ENCODE data around the gene LMCD1. TPM values are rescaled to one million over a fixed set of nuclear protein-coding genes. Genes with fewer than 3 reads are reported as not detected.

LMCD1 gene
- total RNA-seq, 2 donors from 2014 or later = 1.3 to 2.5 TPM

DNA sequence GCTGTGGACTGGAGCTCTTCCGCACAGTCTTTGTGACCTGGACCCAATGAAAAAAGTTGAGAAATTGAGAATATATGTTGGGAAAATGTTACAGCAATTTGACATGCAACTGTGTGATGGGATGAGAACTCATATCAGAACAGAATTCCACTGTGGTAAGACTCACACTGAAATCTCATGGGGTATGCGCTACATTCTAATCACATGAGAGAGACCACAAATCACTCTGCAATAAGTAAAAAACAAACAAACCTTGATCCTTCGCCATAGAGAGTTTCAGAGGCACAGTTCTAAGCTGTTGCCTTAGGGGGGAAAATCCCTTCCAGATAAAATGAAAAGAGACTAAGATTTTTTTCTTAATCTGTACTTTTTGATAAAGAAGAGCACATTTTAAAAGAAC is 37.3 kb downstream of the LMCD1 start:
- DNase-seq (ENCODE audit: low spot score in 2 of 2) = no peak
- Mint-ChIP-seq H3K27ac (no peak overlapping the region), H3K36me3 (no peaks in the 10 kb centered on the region), H3K9me3 (no peaks in the 10 kb centered on the region)
- ATAC-seq = no peak

GRCh38 chr3:8539419-8539818 is 37.8 kb downstream of the LMCD1 start:
- no peak overlapping the region for H3K27ac Mint-ChIP-seq
- no peaks in the 10 kb centered on the region for H3K36me3 Mint-ChIP-seq
- ATAC-seq (no peak), DNase-seq (ENCODE audit: low spot score in 2 of 2) (no peak)
- H3K9me3 Mint-ChIP-seq = no peaks in the 10 kb centered on the region

GRCh38 chr3:8540456-8540855 is 38.8 kb downstream of the LMCD1 start:
- no peaks in the 10 kb centered on the region for H3K9me3 Mint-ChIP-seq
- ATAC-seq = no peak

GRCh38 chr3:8541486-8541885 is 39.9 kb downstream of the LMCD1 start:
- no peaks in the 10 kb centered on the region for H3K36me3 Mint-ChIP-seq
- ATAC-seq (no peak), DNase-seq (ENCODE audit: low spot score in 2 of 2) (no peak)
- no peak overlapping the region for H3K27ac Mint-ChIP-seq
- H3K9me3 Mint-ChIP-seq = no peaks in the 10 kb centered on the region

More at GRCh38 chr3:8540456-8540855, 38.8 kb downstream of the LMCD1 start:
- no peak overlapping the region for H3K27ac Mint-ChIP-seq
- H3K36me3 Mint-ChIP-seq = no peaks in the 10 kb centered on the region
- DNase-seq (ENCODE audit: low spot score in 2 of 2) = no peak

DNA sequence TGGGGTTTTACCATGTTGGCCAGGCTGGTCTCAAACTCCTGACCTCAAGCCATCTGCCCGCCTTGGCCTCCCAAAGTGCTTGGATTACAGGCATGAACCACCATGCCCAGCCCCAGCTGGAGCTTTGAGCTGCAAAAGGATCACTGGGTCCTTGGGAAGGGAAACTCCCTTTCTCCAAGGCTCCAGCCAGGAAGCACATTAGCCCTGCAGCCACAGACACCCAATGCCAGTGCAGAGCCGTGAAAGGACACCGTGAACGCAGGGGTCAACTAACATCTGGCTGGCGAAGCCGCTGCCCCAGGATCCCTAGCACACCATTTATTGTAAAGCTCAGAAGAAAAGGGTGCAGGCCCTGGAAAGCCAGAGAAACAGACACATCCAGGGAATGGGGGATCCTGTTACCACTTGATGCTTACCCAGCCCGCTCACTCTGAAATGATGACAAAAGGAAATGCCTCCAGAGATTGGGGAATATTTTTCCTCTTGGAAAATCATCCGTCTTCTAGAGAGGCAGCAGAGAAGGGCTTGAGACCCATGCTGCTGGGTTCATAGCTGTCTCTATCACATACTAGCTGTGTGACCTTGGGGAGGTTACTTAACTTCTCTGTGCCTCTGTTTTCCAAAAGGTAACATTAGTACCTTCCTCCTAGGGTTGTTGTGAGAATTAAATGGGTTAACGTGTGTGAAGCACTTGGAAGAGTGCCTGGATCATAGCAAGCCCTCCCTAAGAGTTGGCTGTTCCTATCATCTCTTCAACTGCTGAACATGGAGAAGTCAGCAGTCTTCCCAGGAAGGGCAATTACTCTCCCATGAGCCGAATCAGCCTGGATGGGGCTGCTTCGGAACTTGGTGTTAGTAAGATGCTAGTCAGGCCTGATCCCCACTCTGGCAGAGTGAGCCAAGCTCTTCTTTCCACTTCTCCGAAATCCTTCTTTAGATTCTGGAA is 40.8 kb downstream of the LMCD1 start:
- Mint-ChIP-seq H3K27ac (no peak overlapping the region), H3K9me3 (no peaks in the 10 kb centered on the region), H3K36me3 (no peaks in the 10 kb centered on the region)
- no peak for DNase-seq (ENCODE audit: low spot score in 2 of 2)
- no peak for ATAC-seq

- no peaks in the 10 kb centered on the region for H3K9me3 Mint-ChIP-seq
- no peaks in the 10 kb centered on the region for H3K36me3 Mint-ChIP-seq
- ATAC-seq = no peak
- H3K27ac Mint-ChIP-seq = no peak overlapping the region
- no peak for DNase-seq (ENCODE audit: low spot score in 2 of 2)
Observed at GRCh38 chr3:8546609-8547008, 45.0 kb downstream of the LMCD1 start.

- no peak for ATAC-seq
- no peak for DNase-seq (ENCODE audit: low spot score in 2 of 2)
- Mint-ChIP-seq H3K27ac (no peak overlapping the region), H3K9me3 (no peaks in the 10 kb centered on the region), H3K36me3 (no peaks in the 10 kb centered on the region)
Observed at GRCh38 chr3:8548502-8549275, 47.1 kb downstream of the LMCD1 start.

- DNase-seq (ENCODE audit: low spot score in 2 of 2) = no peak
- no peaks in the 10 kb centered on the region for H3K9me3 Mint-ChIP-seq
- H3K27ac Mint-ChIP-seq = no peak overlapping the region
- no peaks in the 10 kb centered on the region for H3K36me3 Mint-ChIP-seq
- no peak for ATAC-seq
Observed at GRCh38 chr3:8549354-8549753, 47.7 kb downstream of the LMCD1 start.

GRCh38 chr3:8550611-8551010 is 49.0 kb downstream of the LMCD1 start:
- no peak for ATAC-seq
- DNase-seq (ENCODE audit: low spot score in 2 of 2) = no peak
- H3K36me3 Mint-ChIP-seq = no peaks in the 10 kb centered on the region
- H3K27ac Mint-ChIP-seq = no peak overlapping the region
- H3K9me3 Mint-ChIP-seq = no peaks in the 10 kb centered on the region

GRCh38 chr3:8552223-8552762 is 50.7 kb downstream of the LMCD1 start:
- Mint-ChIP-seq H3K36me3 (no peaks in the 10 kb centered on the region), H3K27ac (no peak overlapping the region), H3K9me3 (no peaks in the 10 kb centered on the region)
- DNase-seq (ENCODE audit: low spot score in 2 of 2) (no peak), ATAC-seq (no peak)

DNA sequence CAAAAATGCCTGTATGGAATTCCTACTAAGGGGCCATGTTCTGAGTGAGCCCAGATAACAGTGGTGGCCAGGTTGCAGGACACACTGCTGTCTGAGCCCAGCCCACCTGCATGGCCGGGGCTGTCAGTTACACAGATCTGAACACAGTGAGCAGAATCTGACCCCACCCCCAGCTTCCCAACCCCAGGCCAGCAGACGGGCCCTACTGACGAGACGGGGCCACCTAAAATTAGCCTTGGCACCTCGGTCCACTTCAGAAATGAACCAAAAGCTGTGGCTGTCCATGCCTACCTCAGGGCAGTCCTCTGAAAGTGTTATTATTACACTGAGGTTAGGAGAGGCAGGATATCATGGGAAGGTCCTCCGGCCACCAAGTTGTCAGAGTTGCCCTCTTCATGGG is 51.8 kb downstream of the LMCD1 start:
- H3K27ac Mint-ChIP-seq = peak overlapping the region in 1 of 2 donors; percentile 50
- no peaks in the 10 kb centered on the region for H3K9me3 Mint-ChIP-seq
- ATAC-seq (no peak), DNase-seq (ENCODE audit: low spot score in 2 of 2) (no peak)
- H3K36me3 Mint-ChIP-seq = no peaks in the 10 kb centered on the region

DNA sequence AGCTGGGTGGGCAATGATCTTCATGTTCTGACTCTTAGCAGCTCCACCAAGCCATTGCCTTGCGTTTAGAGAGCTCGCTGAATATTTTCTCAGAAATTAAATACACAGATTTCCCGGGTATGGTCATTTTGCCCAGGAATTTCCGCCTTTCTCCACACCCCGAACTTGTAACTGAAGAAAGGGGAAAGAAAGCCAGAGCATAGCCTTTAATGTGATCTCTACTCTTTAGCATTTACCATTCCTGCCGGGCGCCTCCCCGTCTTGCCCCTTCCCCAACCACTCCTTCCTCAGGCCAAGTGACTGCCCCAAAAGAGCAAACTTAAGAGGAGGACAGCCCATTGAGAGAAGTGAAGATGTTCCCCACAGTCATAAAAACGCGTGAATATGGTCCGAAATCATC is 53.1 kb downstream of the LMCD1 start:
- Mint-ChIP-seq H3K9me3 (no peaks in the 10 kb centered on the region), H3K36me3 (no peaks in the 10 kb centered on the region), H3K27ac (no peak overlapping the region)
- DNase-seq (ENCODE audit: low spot score in 2 of 2) = no peak
- ATAC-seq = no peak

DNA sequence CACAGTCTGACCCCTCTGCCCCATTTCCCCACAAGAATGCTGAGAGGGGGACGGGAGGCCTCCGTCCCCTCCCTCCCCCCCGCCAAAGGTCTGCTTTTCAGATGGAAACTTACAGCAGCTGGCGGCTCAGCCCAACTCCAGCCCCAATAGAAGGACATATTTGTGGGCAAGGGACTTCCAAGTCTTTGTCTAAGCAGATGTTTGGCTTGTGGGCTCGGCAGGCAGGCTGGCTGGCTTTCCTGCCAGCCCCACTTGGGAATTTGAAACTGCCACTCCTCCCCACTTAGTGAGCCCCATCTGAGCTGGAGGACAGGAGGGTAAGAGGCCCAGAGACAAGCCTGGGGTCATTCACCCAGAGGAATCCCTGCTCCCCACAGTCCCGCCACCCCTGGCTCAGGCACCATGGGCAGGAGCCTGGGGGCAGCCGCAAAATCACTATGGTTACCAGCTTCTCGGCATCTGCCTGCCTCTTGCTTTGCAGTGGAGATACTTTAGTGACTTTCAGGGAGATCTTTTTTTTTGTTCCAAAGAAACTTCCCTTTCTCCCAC is 53.6 kb downstream of the LMCD1 start:
- ATAC-seq = no peak
- DNase-seq (ENCODE audit: low spot score in 2 of 2) = no peak

GRCh38 chr3:8555725-8556472 is 54.3 kb downstream of the LMCD1 start:
- Mint-ChIP-seq H3K36me3 (no peaks in the 10 kb centered on the region), H3K9me3 (no peaks in the 10 kb centered on the region), H3K27ac (no peak overlapping the region)
- ATAC-seq (no peak), DNase-seq (ENCODE audit: low spot score in 2 of 2) (no peak)

More for the DNA sequence above, 53.6 kb downstream of the LMCD1 start:
- no peaks in the 10 kb centered on the region for H3K36me3 Mint-ChIP-seq
- H3K9me3 Mint-ChIP-seq = no peaks in the 10 kb centered on the region
- no peak overlapping the region for H3K27ac Mint-ChIP-seq

- H3K27ac Mint-ChIP-seq = no peak overlapping the region
- ATAC-seq = no peak
- DNase-seq (ENCODE audit: low spot score in 2 of 2) = no peak
- no peaks in the 10 kb centered on the region for H3K9me3 Mint-ChIP-seq
- no peaks in the 10 kb centered on the region for H3K36me3 Mint-ChIP-seq
Observed at GRCh38 chr3:8556473-8556869, 54.8 kb downstream of the LMCD1 start.

DNA sequence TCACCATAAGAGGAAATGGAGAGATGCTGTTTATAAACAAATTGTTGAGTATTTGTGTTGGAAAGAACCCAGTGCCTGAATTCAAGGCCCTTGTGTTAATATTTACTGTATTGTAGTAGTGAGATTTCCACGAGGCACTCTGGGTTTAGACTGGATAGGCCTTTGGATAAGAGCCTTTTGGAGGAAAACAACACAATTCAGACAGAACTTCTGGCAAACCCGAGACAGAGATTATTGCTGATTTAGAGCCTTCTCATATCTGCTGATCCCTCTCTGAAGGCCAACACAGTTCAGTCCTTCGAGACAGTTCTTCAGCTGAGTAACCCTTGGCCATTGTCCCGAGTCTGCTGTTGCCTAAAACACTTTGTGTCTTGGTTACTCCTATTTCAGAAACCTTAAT is 55.7 kb downstream of the LMCD1 start:
- DNase-seq (ENCODE audit: low spot score in 2 of 2) (no peak), ATAC-seq (no peak)
- H3K9me3 Mint-ChIP-seq = no peaks in the 10 kb centered on the region
- no peaks in the 10 kb centered on the region for H3K36me3 Mint-ChIP-seq
- H3K27ac Mint-ChIP-seq = no peak overlapping the region
